IMR-90 (cell line): ENCODE results near the gene QRFP. TPM values are rescaled to one million over a fixed set of nuclear protein-coding genes. Genes with fewer than 3 reads are reported as not detected.

ENCODE experiments used
- ATAC-seq: fragments of 200-7000 bp; cut with Tn5 transposase; 2 replicates; pipeline ENCODE4 v1.9.1; 2020; ENCODE audit warnings: low read depth, mild to moderate bottlenecking, moderate library complexity
- BruUV-seq: library from RNA; stranded (reverse); fragments of 400-500 nt; replicated peaks from 2 replicates; lab custom pipeline; 2021; lab: Mats Ljungman, UMichigan
- CTCF ChIA-PET: fragments of 300-600 bp; formaldehyde crosslinking; extraction: SDS; loops from one replicate; lab custom pipeline; 2021; ENCODE audit warnings: antibody characterized with exemption; lab: Yijun Ruan, JAX
- POLR2A ChIA-PET: fragments of 300-600 bp; sonication (Branson Sonifier 250); formaldehyde crosslinking; loops from one replicate; lab custom pipeline; 2022; ENCODE audit warnings: antibody characterized with exemption; ENCODE audit not compliant: unreplicated experiment; lab: Charles Lee
- DNase-seq: peaks from one replicate; pipeline ENCODE4 v3.0.0; 2013
- H2AFZ ChIP-seq: replicated peaks from 2 replicates; pipeline ENCODE3; 2013; ENCODE audit warnings: low read length, mild to moderate bottlenecking; ENCODE audit not compliant: poor library complexity
- H2AK5ac ChIP-seq: 2 replicates; pipeline ENCODE4 v1.6.1; 2013; ENCODE audit warnings: low read depth, low read length, inconsistent platforms
- H2AK9ac ChIP-seq: replicated peaks from 2 replicates; pipeline ENCODE3; 2013; ENCODE audit warnings: mild to moderate bottlenecking, low read depth, low read length, moderate library complexity; ENCODE audit not compliant: poor library complexity
- H2BK120ac ChIP-seq: 2 replicates; pipeline ENCODE4 v1.6.1; 2013; ENCODE audit warnings: low read depth, low read length, inconsistent platforms
- H2BK15ac ChIP-seq: 3 replicates; pipeline ENCODE4 v1.6.1; 2013; ENCODE audit warnings: low read depth, low read length, inconsistent platforms
- H2BK20ac ChIP-seq: 2 replicates; pipeline ENCODE4 v1.6.1; 2013; ENCODE audit warnings: low read depth, mild to moderate bottlenecking, inconsistent platforms, low read length, moderate library complexity
- H2BK5ac ChIP-seq: 2 replicates; pipeline ENCODE4 v1.6.1; 2013; ENCODE audit warnings: mild to moderate bottlenecking, low read depth, low read length, inconsistent platforms; ENCODE audit not compliant: poor library complexity, severe bottlenecking
- H3K14ac ChIP-seq: replicated peaks from 2 replicates; pipeline ENCODE4 v1.6.1; 2013; ENCODE audit warnings: low read depth, low read length, inconsistent platforms
- H3K18ac ChIP-seq: 2 replicates; pipeline ENCODE4 v1.6.1; 2013; ENCODE audit warnings: low read depth, low read length, control low read depth
- H3K23ac ChIP-seq: 2 replicates; pipeline ENCODE4 v1.6.1; 2013; ENCODE audit warnings: low read depth, low read length, inconsistent platforms
- H3K27ac ChIP-seq: 2 replicates; pipeline ENCODE4 v1.5.1; 2013; ENCODE audit warnings: mild to moderate bottlenecking, control low read depth, low read length; ENCODE audit not compliant: insufficient read depth
- H3K27me3 ChIP-seq: 2 replicates; pipeline ENCODE4 v1.6.1; 2013; ENCODE audit warnings: low read length; ENCODE audit not compliant: control insufficient read depth, insufficient read depth
- H3K36me3 ChIP-seq: 2 replicates; pipeline ENCODE4 v1.6.1; 2013; ENCODE audit warnings: low read length, mixed read lengths; ENCODE audit not compliant: control insufficient read depth, insufficient read depth
- H3K4ac ChIP-seq: 2 replicates; pipeline ENCODE4 v1.6.1; 2013; ENCODE audit warnings: low read depth, low read length, inconsistent platforms
- H3K4me1 ChIP-seq: 2 replicates; pipeline ENCODE4 v1.6.1; 2013; ENCODE audit warnings: low read length, mixed read lengths; ENCODE audit not compliant: control insufficient read depth, insufficient read depth
- H3K4me2 ChIP-seq: 2 replicates; pipeline ENCODE4 v1.6.1; 2013; ENCODE audit warnings: low read depth, mild to moderate bottlenecking, control low read depth, low read length, moderate library complexity
- H3K4me3 ChIP-seq: 2 replicates; pipeline ENCODE4 v1.5.1; 2013; ENCODE audit warnings: low read depth, mild to moderate bottlenecking, control low read depth, low read length, moderate library complexity; ENCODE audit not compliant: insufficient read depth
- H3K56ac ChIP-seq: 2 replicates; pipeline ENCODE4 v1.6.1; 2013; ENCODE audit warnings: low read length, inconsistent platforms; ENCODE audit not compliant: insufficient read depth; ENCODE audit errors: extremely low read depth
- H3K79me1 ChIP-seq, 2 experiments: 2 replicates each; pipeline ENCODE4 v1.6.1; 2013; ENCODE audit warnings: low read length in 2 of 2, inconsistent platforms in 1 of 2, low read depth in 1 of 2
- H3K9ac ChIP-seq: 2 replicates; pipeline ENCODE4 v1.6.1; 2013; ENCODE audit warnings: low read depth, low read length, control low read depth
- H3K9me1 ChIP-seq: 2 replicates; pipeline ENCODE4 v1.6.1; 2013; ENCODE audit warnings: low read length, inconsistent platforms; ENCODE audit not compliant: insufficient read depth
- H3K9me3 ChIP-seq: 2 replicates; pipeline ENCODE4 v1.6.1; 2013; ENCODE audit warnings: low read length; ENCODE audit not compliant: control insufficient read depth, insufficient read depth
- H4K20me1 ChIP-seq: 2 replicates; pipeline ENCODE4 v1.6.1; 2013; ENCODE audit warnings: low read length, inconsistent platforms; ENCODE audit not compliant: insufficient read depth
- H4K5ac ChIP-seq: 2 replicates; pipeline ENCODE4 v1.6.1; 2013; ENCODE audit warnings: mild to moderate bottlenecking, low read depth, low read length, control low read depth
- H4K8ac ChIP-seq, 2 experiments: 2 replicates each; pipeline ENCODE4 v1.6.1; 2013; ENCODE audit warnings: low read depth in 2 of 2, low read length in 2 of 2, control low read depth in 1 of 2, inconsistent platforms in 1 of 2
- H4K91ac ChIP-seq: 2 replicates; pipeline ENCODE4 v1.6.1; 2013; ENCODE audit warnings: low read depth, low read length, inconsistent platforms; ENCODE audit not compliant: insufficient read depth
- BHLHE40 ChIP-seq: fragments of 150-350 bp; IDR thresholded peaks from 2 replicates; pipeline ENCODE4 v1.6.1; 2016; ENCODE audit warnings: mild to moderate bottlenecking, low read depth, low read length
- CEBPB ChIP-seq: IDR thresholded peaks from 2 replicates; pipeline ENCODE4 v1.6.1; 2012; ENCODE audit warnings: low read depth, low read length, improper control_type of control experiment
- CTCF ChIP-seq: conservative IDR thresholded peaks from 2 replicates; pipeline ENCODE4 v1.5.1; 2012; ENCODE audit warnings: mild to moderate bottlenecking, low read depth, low read length, improper control_type of control experiment
- ELK1 ChIP-seq: fragments of 150-350 bp; IDR thresholded peaks from 2 replicates; pipeline ENCODE4 v1.6.1; 2016; ENCODE audit warnings: low read depth, mild to moderate bottlenecking, low read length, moderate library complexity, borderline replicate concordance
- FOS ChIP-seq: fragments of 150-350 bp; IDR thresholded peaks from 2 replicates; pipeline ENCODE4 v1.6.1; 2016; ENCODE audit warnings: low read depth, low read length
- POLR2A ChIP-seq: IDR thresholded peaks from 2 replicates; pipeline ENCODE4 v1.6.1; 2012; ENCODE audit warnings: mild to moderate bottlenecking, low read depth, low read length
- RAD21 ChIP-seq: IDR thresholded peaks from 2 replicates; pipeline ENCODE4 v1.6.1; 2012; ENCODE audit warnings: low read length, improper control_type of control experiment
- RCOR1 ChIP-seq: IDR thresholded peaks from 2 replicates; pipeline ENCODE4 v1.6.1; 2012; ENCODE audit warnings: mild to moderate bottlenecking, low read length, improper control_type of control experiment; ENCODE audit not compliant: insufficient replicate concordance
- RFX5 ChIP-seq: IDR thresholded peaks from 2 replicates; pipeline ENCODE4 v1.8.0; 2012; ENCODE audit warnings: low read depth, mild to moderate bottlenecking, low read length, moderate library complexity
- SMC3 ChIP-seq: fragments of 150-350 bp; IDR thresholded peaks from 2 replicates; pipeline ENCODE4 v1.6.1; 2016; ENCODE audit warnings: low read depth, mild to moderate bottlenecking, antibody characterized with exemption, low read length, moderate library complexity
- USF2 ChIP-seq: fragments of 150-350 bp; IDR thresholded peaks from 2 replicates; pipeline ENCODE4 v1.6.1; 2017; ENCODE audit warnings: mild to moderate bottlenecking, antibody characterized with exemption, low read length, low read depth
- WGBS, 2 experiments: methylation state at CpG; one replicate each; pipeline versions ENCODE4 v1.1.5 to v1.1.7; 2013; ENCODE audit warnings: missing lambda C conversion rate in 2 of 2; ENCODE audit not compliant: insufficient read length in 1 of 2; ENCODE audit errors: extremely low coverage in 2 of 2; 5-methylcytosine and 5-hydroxymethylcytosine counted together
- dilution Hi-C: fragments of 300-500 bp; cut with HindIII; formaldehyde crosslinking; loops from one replicate; pipeline ENCODE4 v1.14.3; 2018; ENCODE audit warnings: low sequenced_read_pairs; ENCODE audit not compliant: unreplicated experiment
- in situ Hi-C: fragments of 300-500 bp; cut with MboI; formaldehyde crosslinking; loops from 3 replicates; pipeline ENCODE4 v1.14.3; 2019; ENCODE audit warnings: low sequenced_read_pairs, inconsistent platforms, mixed read lengths
- intact Hi-C: fragments of 100-400 bp; cut with micrococcal nuclease; formaldehyde crosslinking; loops from 2 replicates; pipeline ENCODE4 v1.10.0; 2022
- polyA plus RNA-seq, 3 experiments: library from polyadenylated mRNA; depleted of rRNA; stranded (reverse); fragments of >200 nt; gene quantifications; 2 replicates each; pipeline ENCODE4 v1.2.3, GENCODE V29; 2012; ENCODE audit warnings: low replicate concordance in 1 of 3
- total RNA-seq: library from RNA; depleted of rRNA; stranded (reverse); fragments of >200 nt; gene quantifications from 2 replicates; pipeline ENCODE4 v1.2.3, GENCODE V29; 2012

Gene QRFP
- total and polyA plus RNA-seq, 2 of the 4 experiments (the other 2 are of a cell fraction): not detected

GRCh38 chr9:130865921-130866320 is 30.7 kb downstream of the QRFP start:
- dilution Hi-C loops: no loop called here
- no peaks in the 10 kb centered on the region for H3K9me3 ChIP-seq
- H3K9me1 ChIP-seq: peaks cover 5% of the 10 kb centered on the region; the same call in 1 of the 2 replicates
- in situ Hi-C loops: no loop called here
- H4K91ac ChIP-seq: no peak overlapping the region
- no peak overlapping the region for H4K5ac ChIP-seq
- H3K27me3 ChIP-seq: no peaks in the 10 kb centered on the region
- ChIA-PET POLR2A (interaction anchor here (0.6 kb wide), 2 partner anchors 87 to 102 kb away, joined by 4 to 12 read pairs; no protein-coding TSS in a partner anchor), CTCF (interaction anchor here (1.1 to 2.5 kb wide), 8 partner anchors 109 to 180 kb away, joined by 3 to 12 read pairs (median 6); no protein-coding TSS in a partner anchor)
- peaks cover 40 to 94% of the 10 kb centered on the region in 2 experiments for H3K79me1 ChIP-seq
- peaks cover 43% of the 10 kb centered on the region for H3K36me3 ChIP-seq
- no peak overlapping the region for H3K9ac ChIP-seq
- TF ChIP-seq RCOR1 (no peak), RAD21 (no peak), ELK1 (no peak), RFX5 (no peak), SMC3 (no peak), POLR2A (no peak), CTCF (no peak), FOS (no peak), USF2 (no peak), CEBPB (no peak), BHLHE40 (no peak)
- H3K4me3 ChIP-seq: no peak overlapping the region
- H3K23ac ChIP-seq: no peak overlapping the region
- H3K18ac ChIP-seq: no peak overlapping the region
- H2BK15ac ChIP-seq: no peak overlapping the region
- H3K4me1 ChIP-seq: peaks cover 10% of the 10 kb centered on the region
- no peak overlapping the region for H2AK5ac ChIP-seq
- H3K14ac ChIP-seq: no peak overlapping the region
- intact Hi-C loops: loop anchor here (1.0 kb wide), 2 partner anchors 132 to 154 kb away; no protein-coding TSS in a partner anchor
- WGBS, 2 experiments: no CpG with 5 or more reads among the region's 3 CpGs
- BruUV-seq: no TSS peak
- H3K56ac ChIP-seq: no peak overlapping the region
- H3K27ac ChIP-seq: no peak overlapping the region
- H2BK5ac ChIP-seq: no peak overlapping the region
- no peak overlapping the region for H3K4ac ChIP-seq
- H2AK9ac ChIP-seq: no peak overlapping the region
- DNase-seq (no peak), ATAC-seq (no peak)
- no peak overlapping the region for H2BK20ac ChIP-seq
- no peak overlapping the region for H2AFZ ChIP-seq
- no peak overlapping the region for H3K4me2 ChIP-seq
- no peak overlapping the region for H4K8ac ChIP-seq
- H2BK120ac ChIP-seq: no peak overlapping the region
- peaks cover 74% of the 10 kb centered on the region for H4K20me1 ChIP-seq
